CD4-positive, alpha-beta T cell treated with Interleukin-1 beta for 1 hour (primary cell): ENCODE measurements around the gene PTGER4.
"Not testable (repeated sequence)": the region's sequence is repeated elsewhere in the genome, so short reads cannot be mapped to it uniquely, and the experiment has no call there.

Source experiments
- DNase-seq, 2 donors: peaks; one replicate each; pipeline ENCODE4 v3.0.0-alpha.2; 2020 to 2022

Gene PTGER4

DNA sequence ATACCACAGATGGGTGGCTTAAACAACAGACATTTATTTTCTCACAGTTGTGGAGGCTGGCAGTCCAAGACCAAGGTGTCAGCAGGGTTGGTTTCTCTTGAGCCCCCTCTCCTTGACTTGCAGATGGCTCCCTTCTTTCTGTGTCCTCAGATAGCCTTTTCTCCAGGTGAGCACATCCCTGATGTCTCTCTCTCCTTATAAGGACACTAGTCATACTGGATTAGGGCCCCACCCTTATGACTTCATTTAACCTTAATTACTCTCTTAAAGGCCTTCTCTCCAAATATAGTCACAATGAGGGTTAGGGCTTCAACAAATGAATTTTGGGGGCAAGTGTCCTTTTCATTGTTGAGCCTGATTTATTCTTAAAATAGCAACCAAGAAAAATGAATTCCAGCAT, 14.7 kb downstream of the PTGER4 start:
- no peak for DNase-seq

DNA sequence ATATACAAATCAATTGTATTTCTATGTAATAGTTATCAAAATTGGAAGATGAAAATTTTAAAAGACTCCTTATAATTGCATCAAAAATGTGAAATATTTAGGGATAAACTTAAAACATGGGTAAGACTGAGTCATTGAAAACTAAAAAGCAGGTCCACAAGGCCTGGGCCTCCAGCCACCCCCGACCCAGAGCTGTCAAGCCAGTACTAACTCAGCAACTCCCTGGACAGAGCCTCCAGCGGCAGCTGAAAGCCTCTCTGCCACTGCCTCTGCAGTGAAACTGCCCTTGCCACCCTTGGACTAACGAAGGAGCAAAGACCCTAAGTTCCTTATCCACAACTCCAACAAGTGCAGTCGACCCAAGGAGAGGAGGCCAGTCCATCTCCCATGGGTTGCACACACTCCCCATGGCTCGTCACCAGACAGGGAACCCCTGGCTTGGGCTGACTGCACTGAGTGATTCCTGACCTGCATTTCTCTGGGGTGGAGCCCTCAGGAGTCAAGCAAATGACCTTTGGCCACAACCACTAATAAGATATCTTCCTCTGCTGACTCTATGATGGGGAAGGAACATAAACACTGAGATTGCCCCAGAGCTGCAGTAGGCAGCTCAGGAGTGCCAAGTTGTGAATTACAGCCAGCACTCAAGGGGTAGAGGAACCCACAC, 20.5 kb downstream of the PTGER4 start:
- DNase-seq: no peak

DNA sequence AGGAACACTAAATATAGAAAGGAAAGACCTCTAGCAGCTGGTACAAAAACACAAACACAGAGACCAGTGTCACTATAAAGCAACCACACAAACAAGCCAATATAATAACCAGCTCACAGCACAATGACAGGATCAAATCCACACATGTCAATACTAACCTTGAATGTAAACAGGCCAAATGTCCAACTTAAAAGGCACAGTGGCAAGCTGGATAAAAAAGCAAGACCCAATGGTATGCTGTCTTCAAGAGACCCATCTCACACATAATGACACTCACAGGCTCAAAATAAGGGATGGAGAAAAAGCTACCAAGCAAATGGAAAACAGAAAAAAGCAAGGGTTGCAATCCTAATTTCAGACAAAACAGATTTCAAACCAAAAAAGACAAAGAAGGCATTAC, 22.3 kb downstream of the PTGER4 start:
- not testable (repeated sequence) for DNase-seq

DNA sequence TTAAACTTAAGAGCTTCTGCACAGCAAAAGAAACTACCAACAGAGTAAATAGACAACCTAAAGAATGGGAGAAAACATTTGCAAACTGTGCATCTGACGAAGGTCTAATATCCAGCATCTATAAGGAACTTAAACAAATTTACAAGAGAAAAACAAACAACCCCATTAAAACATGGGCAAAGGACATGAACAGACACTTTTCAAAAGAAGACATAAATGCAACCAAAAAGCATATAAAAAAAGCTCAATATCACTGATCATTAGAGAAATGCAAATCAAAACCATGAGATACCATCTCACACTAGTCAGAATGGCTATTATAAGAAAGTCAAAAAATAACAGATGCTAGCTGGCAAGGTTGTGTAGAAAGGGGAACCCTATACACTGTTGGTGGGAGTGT, 25.8 kb downstream of the PTGER4 start:
- not testable (repeated sequence) for DNase-seq

DNA sequence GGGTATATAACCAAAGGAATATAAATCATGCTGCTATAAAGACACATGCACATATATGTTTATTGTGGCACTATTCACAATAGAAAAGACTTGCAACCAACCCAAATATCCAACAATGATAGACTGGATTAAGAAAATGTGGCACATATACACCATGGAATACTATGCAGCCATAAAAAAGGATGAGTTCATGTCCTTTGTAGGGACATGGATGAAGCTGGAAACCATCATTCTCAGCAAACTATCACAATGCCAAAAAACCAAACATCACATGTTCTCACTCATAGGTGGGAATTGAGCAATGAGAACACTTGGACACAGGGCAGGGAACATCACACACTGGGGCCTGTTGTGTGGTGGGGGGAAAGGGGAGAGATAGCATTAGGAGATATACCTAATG, 30.9 kb downstream of the PTGER4 start:
- DNase-seq: not testable (repeated sequence)

DNA sequence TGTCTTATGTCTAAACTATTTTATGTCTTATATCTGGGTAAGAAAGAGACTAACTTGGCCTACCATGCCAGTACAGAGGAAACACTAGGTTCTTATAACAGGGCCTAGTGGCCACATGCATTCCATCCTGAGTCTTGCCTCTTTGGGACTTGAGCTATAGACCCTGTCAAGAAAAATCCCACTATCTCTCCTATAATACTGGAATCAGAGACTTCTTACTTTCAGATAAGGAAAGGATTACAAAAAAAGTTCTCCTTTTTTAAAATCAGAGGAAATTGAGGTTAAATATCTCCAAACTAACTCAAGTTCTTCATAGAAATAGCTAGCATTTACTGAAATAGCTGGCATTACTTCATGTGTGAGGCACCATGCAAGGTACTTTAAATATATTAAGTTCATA, 34.3 kb downstream of the PTGER4 start:
- no peak for DNase-seq

DNA sequence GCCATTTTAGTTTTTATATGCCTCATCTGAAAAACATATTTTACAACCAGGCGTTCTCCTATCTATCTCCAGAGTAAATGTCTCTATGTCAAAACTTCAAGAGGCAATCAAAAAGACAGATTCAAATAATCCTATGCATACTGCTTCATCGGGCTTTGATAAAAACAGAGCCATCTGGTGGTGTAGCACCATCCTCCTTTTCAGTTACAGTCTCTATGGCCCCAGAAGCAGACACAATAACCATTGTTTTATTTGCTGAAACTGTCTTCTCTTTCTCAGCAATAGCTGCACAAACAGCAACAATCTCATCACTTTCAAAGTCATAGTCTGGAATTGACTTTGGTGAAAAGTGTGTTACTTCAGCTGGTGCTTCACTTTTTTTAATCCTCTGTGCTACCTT, 36.3 kb downstream of the PTGER4 start:
- DNase-seq: no peak

DNA sequence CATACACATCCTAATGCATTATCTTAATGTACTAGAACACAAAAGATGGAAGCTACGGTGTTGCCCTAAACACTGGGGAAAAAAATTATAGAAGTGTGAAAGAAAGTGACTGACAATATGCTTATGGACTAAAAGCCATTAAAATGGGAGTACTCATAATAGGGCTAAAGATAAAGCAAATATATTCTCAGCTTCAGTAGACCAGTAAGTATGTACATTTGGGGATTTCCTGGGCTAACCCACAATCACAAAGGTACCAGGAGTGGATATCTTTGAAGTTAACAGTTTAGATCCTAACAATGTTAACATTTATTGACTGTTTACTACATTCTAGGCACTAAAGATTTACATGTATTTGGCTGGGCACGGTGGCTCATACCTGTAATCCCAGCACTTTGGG, 36.9 kb downstream of the PTGER4 start:
- no peak for DNase-seq

DNA sequence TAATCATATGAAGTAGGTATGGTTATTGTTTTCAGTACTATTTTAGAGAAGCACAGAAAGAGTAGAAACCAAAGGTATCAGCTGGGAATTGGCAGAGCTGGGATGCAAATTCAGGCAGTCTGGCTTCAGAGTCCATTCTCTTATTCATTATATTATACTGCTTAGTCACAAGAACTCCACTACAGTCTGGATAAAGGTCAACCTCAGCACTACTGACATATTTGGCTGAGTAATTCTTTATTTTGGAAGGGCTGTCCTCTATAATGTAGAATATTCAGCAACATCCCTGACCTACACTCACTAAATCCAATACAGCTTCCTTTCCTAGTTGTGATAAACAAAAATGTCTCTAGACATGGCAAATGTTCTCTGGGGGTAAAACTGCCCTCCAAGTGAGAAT, 37.6 kb downstream of the PTGER4 start:
- no peak for DNase-seq

DNA sequence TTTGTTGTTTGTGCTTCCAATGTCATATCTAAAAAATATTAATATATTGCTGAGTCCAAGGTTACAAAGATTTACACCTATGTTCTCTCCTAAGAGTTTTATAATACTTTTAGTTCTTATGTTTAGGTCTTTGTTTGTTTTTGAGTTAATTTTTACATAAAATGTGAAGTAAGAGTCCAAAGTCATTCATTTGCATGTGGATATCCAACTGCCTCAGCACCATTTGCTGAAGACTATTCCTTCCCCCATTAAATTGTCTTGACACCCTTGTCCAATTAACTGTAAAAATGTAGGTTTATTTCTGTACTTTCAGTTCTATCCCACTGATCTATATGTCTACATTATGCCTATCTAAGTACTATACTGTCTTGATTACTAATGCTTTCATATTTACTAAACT, 40.4 kb downstream of the PTGER4 start:
- DNase-seq: no peak

DNA sequence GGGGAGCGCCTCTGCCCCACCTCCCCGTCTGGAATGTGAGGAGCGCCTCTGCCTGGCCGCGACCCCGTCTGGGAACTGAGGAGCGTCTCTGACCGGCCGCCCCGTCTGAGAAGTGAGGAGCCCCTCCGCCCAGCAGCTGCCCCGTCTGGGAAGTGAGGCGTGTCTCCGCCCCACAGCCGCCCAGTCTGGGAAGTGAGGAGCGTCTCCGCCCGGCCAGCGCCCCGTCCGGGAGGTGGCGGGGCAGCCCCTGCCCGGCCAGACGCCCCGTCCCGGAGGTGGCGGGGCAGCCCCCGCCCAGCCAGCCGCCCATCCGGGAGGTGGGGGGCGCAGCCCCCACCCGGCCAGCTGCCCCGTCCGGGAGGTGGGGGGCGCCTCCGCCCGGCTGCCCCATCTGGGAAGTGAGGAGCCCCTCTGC, 42.8 kb downstream of the PTGER4 start:
- not testable (repeated sequence) for DNase-seq

DNA sequence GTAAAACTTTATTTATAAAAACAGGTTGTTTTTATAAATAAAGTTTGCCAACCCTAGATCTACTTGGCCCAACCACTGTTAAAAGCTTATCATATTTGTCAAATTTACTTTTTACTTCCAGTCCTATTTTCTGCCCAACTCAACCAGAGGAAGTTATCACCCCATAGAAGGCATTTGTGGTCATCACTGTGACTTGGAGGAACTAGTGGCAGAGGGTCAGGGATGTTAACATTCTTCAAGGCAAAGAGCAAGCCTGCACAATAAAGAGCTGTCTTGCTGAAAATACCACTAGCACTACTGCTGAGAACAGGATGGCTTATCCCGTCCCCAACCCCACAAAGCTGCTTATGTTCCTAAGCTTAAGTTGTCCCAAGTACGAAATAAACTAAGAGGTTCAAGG, 53.7 kb downstream of the PTGER4 start:
- no peak for DNase-seq

DNA sequence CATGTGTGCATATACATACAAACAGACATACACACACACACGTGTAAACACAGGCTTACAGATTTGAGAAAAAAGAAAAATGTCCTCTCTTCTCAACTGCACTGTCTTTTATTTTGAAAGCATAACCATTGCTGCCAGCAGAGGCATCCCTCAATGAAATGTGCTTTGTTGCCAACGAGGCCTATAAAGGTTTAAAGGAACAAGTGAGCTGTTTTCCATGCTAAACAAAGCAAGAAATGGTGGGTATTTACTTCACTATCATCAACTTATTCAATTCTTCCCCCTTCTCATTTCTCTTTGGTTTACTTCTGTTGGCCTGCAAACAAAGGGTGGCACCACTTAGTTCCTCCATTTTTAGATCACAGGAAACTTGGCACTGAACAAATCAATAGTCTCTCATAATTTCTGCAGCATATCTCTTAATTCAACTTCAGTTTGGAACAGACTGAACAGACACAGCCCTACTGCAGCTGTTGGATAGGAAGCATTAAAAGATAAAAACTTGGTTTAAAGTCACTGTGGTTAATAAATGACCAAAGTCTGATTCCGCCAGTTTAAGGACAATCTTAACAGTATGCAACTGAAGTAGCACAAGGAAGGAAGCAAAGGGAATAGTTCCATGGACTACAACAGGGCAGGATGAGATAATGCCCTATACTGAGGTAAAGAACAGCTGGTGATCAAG, 54.3 kb downstream of the PTGER4 start:
- no peak for DNase-seq

DNA sequence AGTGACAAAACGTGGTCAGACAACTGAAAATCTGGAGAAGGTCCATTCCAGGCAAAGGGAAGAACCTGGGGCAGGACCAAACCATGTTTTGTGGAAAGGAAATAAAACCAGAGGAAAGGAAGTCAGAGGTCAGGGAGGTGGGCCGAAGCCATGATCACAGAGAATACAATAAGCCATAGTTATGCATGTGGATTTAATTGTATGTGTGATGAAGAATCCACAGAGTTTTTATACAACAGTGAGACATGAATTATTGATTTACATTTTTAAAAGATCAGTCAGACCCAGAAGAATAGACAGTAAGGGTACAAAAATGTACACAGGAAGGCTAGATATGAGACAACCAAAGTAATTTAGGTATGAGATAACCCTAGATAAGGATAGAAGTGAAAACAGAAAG, 55.3 kb downstream of the PTGER4 start:
- no peak for DNase-seq

DNA sequence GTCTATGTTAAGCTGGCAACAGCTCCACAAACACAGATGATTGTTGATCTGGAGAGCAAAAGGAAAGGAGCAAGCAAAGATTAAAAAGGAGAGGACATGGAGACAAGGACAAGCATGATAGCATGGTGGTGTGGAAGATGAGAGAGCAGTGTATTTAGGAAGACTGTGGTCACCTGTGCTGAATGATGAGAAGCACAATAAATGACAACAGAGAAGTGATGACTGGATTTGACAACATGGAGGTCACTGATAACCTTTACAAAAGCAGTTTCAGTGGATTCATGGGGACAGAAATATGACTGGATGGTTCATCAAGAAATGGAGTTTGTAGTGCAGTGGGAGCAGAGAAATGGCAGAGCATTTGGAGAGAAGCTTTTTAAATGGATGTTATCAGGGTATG, 55.9 kb downstream of the PTGER4 start:
- DNase-seq: no peak

DNA sequence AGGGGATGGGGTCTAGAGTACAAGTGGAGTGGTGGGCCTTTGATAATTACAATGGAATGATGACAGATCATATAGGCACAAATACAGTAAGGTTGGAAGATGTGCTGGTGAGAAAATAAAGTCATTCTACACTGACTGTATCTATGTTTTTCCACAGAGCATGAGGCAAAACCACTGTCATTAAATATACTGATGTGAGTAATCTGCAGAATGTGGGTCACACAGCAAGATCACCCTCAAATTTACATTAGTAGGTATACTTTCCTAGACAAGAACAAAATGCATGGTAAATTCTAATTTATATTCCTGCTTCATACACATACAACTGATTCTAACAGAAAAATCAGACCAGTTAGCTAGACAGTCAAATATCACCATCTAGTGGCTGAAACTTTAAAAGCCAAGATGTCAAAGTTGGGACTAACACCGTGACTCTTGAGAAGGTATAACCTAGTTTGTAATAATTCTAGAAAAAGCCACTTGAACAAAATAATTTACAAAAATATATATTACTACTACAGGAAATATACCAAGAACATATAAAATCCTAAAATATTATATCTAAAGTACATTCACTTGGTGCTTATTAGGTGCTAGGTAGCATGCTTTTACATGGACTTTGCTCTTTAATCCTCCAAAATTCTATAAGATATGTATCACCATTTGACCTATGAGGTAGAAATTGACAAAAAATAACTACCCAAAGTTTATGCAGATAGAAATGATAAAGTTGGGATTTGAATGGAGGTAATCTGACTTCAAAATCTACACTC, 56.6 kb downstream of the PTGER4 start:
- peak in 1 of 2 donors; percentile 70 for DNase-seq

DNA sequence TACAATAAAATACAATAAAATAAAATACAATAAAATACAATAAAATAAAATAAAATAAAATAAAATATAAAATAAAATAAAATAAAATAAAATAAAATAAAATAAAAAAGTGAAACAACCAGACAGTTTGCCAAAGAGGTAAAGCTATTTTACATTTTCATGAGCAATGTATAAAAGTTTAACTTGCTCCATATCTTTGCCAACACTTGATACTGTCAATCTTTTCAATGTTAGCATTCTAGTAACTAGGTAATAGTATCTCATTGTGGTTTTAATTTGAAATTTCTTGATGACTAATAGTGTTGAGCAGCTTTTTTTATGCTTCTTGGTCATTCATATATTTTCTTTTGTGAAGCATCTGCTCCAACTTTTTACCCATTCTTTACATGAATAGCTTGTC, 58.8 kb downstream of the PTGER4 start:
- no peak for DNase-seq
